GM18870 (cell line): ENCODE data around the gene WDR82.

Experiments used
- ATAC-seq: cut with Tn5 transposase; IDR thresholded peaks from one replicate; pipeline ENCODE4 v1.9.1; 2021; ENCODE audit warnings: moderate library complexity; ENCODE audit not compliant: unreplicated experiment

The WDR82 gene

DNA sequence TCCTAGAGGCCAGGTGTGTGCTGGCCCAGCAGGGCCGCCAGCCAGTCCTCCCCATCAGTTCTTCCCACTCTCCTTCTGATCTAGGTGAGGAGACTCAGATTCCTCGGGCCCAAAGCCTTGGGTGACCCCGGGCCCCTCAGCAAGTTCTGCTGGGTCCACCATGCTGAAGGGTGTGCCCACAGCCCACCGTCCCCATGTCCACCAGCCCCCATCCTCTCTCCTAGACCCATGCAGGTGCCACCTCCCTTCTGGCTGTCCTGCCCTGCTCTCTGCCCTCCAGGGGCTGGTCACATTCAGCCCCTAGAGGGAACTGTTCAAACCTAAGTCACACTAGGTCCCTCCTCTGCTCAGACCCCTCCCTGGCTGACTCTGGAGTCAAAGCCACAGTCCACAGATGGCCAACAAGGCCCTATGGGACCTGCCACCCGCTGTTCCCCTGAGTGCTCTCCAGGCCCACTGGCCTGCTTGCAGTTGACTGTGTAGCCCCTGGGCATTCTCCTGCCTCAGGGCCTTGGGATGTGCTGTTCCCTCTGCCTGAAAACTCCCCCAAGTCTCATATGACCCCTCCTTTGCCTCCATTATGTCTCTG is 52.1 kb downstream of the WDR82 start:
- ATAC-seq: no peak

GRCh38 chr3:52225452-52226228 is 52.8 kb downstream of the WDR82 start, which contains the start of gene TLR9:
Gene TLR9 (minus strand): TSS chr3:52225645. CDS start chr3:52225529, 116 bp downstream.
- ATAC-seq: peak; percentile 60

- no peak for ATAC-seq
These were observed 54.7 kb downstream of the WDR82 start for GRCh38 chr3:52223449-52224408.

DNA sequence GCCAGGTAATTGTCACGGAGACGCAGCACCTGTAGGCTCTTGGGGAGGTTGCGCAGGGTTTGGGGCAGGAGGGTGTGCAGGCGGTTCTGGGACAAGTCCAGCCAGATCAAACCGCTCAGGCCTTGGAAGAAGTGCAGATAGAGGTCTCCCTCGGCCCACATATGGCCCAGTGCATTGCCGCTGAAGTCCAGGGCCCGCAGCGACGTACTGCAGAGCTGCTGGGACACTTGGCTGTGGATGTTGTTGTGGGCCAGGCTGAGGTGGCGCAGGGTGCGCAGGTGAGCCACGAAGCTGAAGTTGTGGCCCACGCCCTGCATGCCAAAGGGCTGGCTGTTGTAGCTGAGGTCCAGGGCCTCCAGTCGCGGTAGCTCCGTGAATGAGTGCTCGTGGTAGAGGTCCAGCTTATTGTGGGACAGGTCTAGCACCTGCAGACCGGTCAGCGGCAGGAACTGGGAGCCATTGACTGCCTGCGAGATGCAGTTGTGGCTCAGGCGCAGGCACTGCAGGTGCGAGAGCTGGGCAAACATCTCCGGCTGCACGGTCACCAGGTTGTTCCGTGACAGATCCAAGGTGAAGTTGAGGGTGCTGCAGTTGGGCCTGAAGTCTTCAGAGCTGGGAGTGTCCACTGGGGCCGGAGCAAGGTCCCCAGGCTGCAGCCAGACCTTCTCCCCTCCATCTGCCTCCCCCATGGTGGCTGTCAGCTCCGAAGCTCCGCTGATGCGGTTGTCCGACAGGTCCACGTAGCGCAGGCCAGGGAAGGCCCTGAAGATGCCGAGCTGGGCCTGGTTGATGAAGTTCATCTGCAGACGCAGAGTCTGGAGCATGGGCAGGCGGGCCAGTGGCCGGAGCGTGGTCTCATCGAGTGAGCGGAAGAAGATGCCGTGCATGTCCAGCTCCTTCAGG is 55.9 kb downstream of the WDR82 start:
- ATAC-seq: no peak

GRCh38 chr3:52221563-52222318 is 56.7 kb downstream of the WDR82 start:
- no peak for ATAC-seq

GRCh38 chr3:52221141-52221562 is 57.3 kb downstream of the WDR82 start:
- no peak for ATAC-seq

DNA sequence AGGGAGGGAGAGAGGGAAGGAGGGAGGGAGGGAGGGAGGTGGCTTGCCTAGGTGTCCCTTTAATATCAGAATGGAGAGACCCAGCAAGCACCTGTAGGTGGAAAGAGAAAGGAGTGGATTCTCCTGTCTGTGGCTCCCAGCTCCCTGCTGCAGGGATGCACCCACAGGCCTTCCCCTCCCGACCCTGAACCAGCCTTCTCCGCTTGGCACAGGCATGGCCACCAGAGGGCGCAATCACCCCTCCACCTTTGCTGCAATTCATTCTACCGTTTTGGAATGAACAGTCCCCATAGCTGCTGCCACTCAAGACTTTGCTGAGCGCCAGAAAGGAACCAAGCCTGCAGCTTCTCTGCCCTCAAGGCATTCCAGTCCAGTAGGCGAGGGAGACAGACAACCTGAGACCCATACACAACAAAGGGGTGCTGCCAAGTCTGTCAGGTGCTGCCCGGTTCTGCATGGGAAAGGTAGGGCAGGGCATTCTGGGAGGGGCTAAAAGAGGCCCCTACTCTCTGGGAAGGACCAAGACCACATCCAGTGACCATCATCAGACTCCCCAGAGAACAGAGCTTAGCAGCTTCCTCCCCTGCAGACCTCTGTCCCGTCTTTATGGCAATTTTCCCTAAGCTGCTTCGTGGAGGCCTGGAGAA is 57.9 kb downstream of the WDR82 start:
- no peak for ATAC-seq

DNA sequence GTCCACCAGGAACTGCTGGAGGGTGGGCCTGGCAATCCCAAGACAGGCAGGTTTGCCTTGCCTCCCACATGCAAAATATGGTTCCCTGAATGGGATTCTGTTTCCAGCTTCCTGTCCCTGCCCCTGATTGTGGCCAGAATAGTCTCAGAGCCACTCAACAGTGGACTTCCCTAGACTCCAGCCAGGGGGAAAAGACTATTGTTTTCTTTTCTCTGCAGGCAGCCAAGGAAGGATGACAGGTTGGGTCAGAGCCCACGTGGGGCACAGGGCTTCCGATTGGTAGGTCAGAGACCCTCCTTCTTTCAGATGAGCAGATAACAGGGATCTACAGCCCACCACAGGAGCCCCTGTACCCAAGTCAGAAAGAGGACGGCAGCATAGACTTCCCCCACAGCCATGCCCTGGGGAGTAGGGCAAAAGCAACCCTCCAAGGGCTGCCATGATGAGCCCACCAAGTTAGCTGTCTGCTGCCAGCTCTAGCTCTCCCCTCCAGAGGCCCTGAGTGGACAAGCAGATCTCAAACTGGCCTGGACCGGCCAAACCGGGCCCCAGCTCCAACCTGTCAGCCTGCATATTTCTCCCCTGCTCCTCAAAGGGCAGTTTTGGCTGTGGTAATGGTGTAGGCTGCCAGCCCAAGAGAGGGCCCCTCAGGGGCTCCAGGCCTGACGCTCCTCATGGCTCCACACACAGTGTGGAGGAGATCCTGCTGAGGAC is 59.4 kb downstream of the WDR82 start:
- ATAC-seq: no peak

GRCh38 chr3:52218454-52218853 is 60.0 kb downstream of the WDR82 start:
- ATAC-seq: no peak

GRCh38 chr3:52218026-52218425 is 60.4 kb downstream of the WDR82 start:
- no peak for ATAC-seq

DNA sequence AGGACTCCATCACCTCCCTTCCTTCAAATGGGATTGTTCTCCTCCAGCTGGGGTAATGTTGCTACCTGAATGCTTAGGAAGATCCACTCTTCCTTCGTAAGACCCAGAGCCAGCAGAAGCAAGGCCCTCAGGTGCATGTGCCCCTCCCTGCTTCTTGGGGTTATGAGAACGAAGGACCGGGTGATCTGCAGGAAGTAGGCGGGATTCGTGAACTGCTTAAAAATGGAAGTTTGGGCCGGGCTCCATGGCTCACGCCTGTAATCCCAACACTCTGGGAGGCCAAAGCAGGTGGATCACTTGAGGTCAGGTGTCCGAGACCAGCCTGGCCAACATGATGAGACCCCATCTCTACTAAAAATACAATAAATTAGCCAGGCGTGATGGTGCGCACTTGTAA is 61.0 kb downstream of the WDR82 start:
- ATAC-seq: no peak

GRCh38 chr3:52216585-52217408 is 61.7 kb downstream of the WDR82 start:
- no peak for ATAC-seq

GRCh38 chr3:52215351-52215750 is 63.1 kb downstream of the WDR82 start:
- ATAC-seq: no peak

- ATAC-seq: no peak
These were observed 64.5 kb downstream of the WDR82 start for GRCh38 chr3:52213901-52214300.

DNA sequence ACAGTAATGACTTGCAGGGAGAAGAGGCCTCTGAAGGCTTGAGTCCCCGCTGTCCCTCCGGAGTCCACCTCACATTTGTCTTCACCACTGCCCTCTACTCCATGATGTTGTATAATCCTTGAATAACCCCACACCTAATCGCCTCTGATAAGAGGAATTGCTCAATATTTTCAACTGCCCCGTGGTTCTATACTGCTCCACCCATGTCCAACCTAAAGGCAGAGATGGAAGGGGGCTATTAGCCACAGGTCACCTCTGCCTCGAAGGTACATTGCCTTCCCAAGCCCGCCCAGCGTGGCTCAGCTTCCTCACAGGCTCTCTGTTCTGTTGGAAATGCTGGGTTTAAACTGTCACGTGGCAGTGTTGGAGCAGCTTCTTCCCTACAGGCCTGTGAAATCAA is 65.4 kb downstream of the WDR82 start:
- no peak for ATAC-seq

DNA sequence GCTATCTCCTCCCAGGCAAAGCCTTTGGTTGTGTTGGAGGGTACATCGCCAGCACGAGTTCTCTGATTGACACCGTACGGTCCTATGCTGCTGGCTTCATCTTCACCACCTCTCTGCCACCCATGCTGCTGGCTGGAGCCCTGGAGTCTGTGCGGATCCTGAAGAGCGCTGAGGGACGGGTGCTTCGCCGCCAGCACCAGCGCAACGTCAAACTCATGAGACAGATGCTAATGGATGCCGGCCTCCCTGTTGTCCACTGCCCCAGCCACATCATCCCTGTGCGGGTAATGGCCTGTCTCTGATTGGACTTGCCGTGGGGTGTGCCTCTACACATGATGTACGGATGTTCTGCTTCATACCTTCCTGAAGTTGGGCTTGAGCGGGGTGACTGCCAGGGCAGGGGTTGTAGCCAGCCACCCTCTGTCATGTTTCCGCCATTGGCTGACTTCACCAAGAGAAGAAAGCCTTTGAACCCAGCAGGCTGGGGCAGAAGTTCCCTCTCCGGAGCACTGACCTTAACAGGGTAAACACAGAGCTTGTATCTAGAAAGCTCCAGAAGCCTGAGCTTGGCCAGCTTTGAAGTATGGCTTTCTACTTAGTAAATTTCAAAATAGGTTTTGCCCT is 67.1 kb downstream of the WDR82 start:
- no peak for ATAC-seq

DNA sequence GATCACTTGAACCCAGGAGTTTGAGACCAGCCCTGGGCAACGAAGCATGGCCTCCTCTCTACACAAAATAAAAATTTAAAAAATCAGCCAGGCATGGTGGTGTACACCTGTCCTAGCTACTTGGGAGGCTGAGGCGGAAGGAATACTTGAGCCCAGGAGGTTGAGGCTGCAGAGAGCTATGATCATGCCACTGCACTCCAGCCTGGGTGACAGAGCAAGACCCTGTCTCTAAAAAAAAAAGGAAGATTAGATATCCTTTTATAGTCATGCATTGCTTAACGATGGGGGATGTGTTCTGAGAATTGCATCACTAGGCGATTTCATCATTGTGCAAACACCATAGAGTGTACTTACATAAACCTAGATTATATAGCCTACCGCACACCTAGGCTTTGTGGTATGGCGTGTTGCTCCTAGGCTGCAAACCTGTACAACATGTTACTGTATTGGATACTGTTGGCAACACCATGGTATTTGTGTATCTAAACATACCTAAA is 67.9 kb downstream of the WDR82 start:
- ATAC-seq: no peak
